GM23338 (cell line): ENCODE measurements around the gene ZSCAN2. TPM values are rescaled to one million over a fixed set of nuclear protein-coding genes. Genes with fewer than 3 reads are reported as not detected.

Experiments used
- ATAC-seq: fragments of 200-7000 bp; cut with Tn5 transposase; 3 replicates; pipeline ENCODE4 v1.9.1; 2020
- DNase-seq: peaks from one replicate; pipeline ENCODE4 v3.0.0-alpha.2; 2015; ENCODE audit warnings: low spot score
- H2AFZ ChIP-seq: fragments of 200-600 bp; sonication (generic); 2 replicates; pipeline ENCODE4 v1.8.0; 2016; ENCODE audit warnings: antibody characterized with exemption, mild to moderate bottlenecking, moderate library complexity
- H3F3A ChIP-seq: fragments of 200-600 bp; sonication (generic); replicated peaks from 2 replicates; pipeline ENCODE4 v1.8.0; 2017; ENCODE audit warnings: antibody characterized with exemption, mixed run types, low read depth
- H3K27ac ChIP-seq: fragments of 200-600 bp; sonication (generic); 2 replicates; pipeline ENCODE4 v1.6.1; 2016; ENCODE audit warnings: low read depth
- H3K27me3 ChIP-seq: fragments of 200-600 bp; sonication (generic); 2 replicates; pipeline ENCODE4 v1.8.0; 2016; ENCODE audit warnings: mild to moderate bottlenecking, mixed run types, moderate library complexity; ENCODE audit not compliant: insufficient read depth
- H3K36me3 ChIP-seq: fragments of 200-600 bp; sonication (generic); 2 replicates; pipeline ENCODE4 v1.8.0; 2016; ENCODE audit warnings: mild to moderate bottlenecking; ENCODE audit not compliant: insufficient read depth
- H3K4me1 ChIP-seq: fragments of 200-600 bp; sonication (generic); 2 replicates; pipeline ENCODE4 v1.8.0; 2016; ENCODE audit warnings: mild to moderate bottlenecking, moderate library complexity; ENCODE audit not compliant: insufficient read depth
- H3K4me2 ChIP-seq: fragments of 200-600 bp; sonication (generic); 2 replicates; pipeline ENCODE4 v1.7.1; 2017; ENCODE audit warnings: mixed run types
- H3K4me3 ChIP-seq: fragments of 200-600 bp; sonication (generic); 2 replicates; pipeline ENCODE4 v1.6.1; 2016; ENCODE audit warnings: mixed run types
- H3K79me2 ChIP-seq: fragments of 200-600 bp; sonication (generic); replicated peaks from 2 replicates; pipeline ENCODE4 v1.8.0; 2017; ENCODE audit warnings: mild to moderate bottlenecking; ENCODE audit not compliant: insufficient read depth
- H3K9me2 ChIP-seq: fragments of 200-600 bp; sonication (generic); 2 replicates; pipeline ENCODE4 v1.8.0; 2017; ENCODE audit not compliant: insufficient read depth
- H4K20me1 ChIP-seq: fragments of 200-600 bp; sonication (generic); replicated peaks from 2 replicates; pipeline ENCODE4 v1.8.0; 2017; ENCODE audit warnings: mild to moderate bottlenecking; ENCODE audit not compliant: insufficient read depth
- H3K27ac Mint-ChIP-seq: 2 replicates; pipeline ENCODE4 v1.8.0; 2020; ENCODE audit warnings: inconsistent platforms, mild to moderate bottlenecking, moderate library complexity, mixed read lengths
- H3K27me3 Mint-ChIP-seq: 3 replicates; pipeline ENCODE4 v1.8.0; 2022; ENCODE audit warnings: low read depth, mild to moderate bottlenecking, moderate library complexity, mixed read lengths, inconsistent platforms; ENCODE audit not compliant: insufficient read depth, poor library complexity
- H3K36me3 Mint-ChIP-seq: 3 replicates; pipeline ENCODE4 v1.8.0; 2021; ENCODE audit warnings: low read depth, mild to moderate bottlenecking, inconsistent platforms, moderate library complexity, mixed read lengths
- H3K4me1 Mint-ChIP-seq: 3 replicates; pipeline ENCODE4 v1.8.0; 2020; ENCODE audit warnings: mild to moderate bottlenecking, inconsistent platforms, mixed read lengths
- H3K4me3 Mint-ChIP-seq: 3 replicates; pipeline ENCODE4 v1.8.0; 2021; ENCODE audit warnings: moderate library complexity, mild to moderate bottlenecking, inconsistent platforms, mixed read lengths
- H3K9me3 Mint-ChIP-seq: 3 replicates; pipeline ENCODE4 v1.8.0; 2020; ENCODE audit warnings: moderate library complexity, mild to moderate bottlenecking, inconsistent platforms, mixed read lengths
- CREB1 ChIP-seq: fragments of 250-450 bp; sonication (Bioruptor Pico); IDR thresholded peaks from 2 replicates; pipeline ENCODE4 v1.5.0; 2020; ENCODE audit warnings: low read depth, mild to moderate bottlenecking, moderate library complexity
- CTCF ChIP-seq, 2 experiments: fragments of 200-600 bp in 1 of 2; sonication (generic) in 1 of 2; conservative IDR thresholded peaks; 2 replicates each; pipeline versions ENCODE4 v1.5.1 to v1.6.1; 2016 to 2017; ENCODE audit warnings: antibody characterized with exemption in 2 of 2, low read depth in 2 of 2, mild to moderate bottlenecking in 2 of 2, moderate library complexity in 1 of 2
- ETS1 ChIP-seq: IDR thresholded peaks from 2 replicates; pipeline ENCODE4 v1.6.1; 2016; ENCODE audit warnings: antibody characterized with exemption
- EZH2 ChIP-seq: fragments of 200-600 bp; sonication (generic); IDR thresholded peaks from one replicate; pipeline ENCODE4 v1.8.0; 2017; ENCODE audit warnings: antibody characterized with exemption, mild to moderate bottlenecking, low read depth; ENCODE audit not compliant: unreplicated experiment
- EZH2phosphoT487 ChIP-seq: fragments of 200-600 bp; sonication (generic); IDR thresholded peaks from one replicate; pipeline ENCODE4 v1.8.1; 2018; ENCODE audit warnings: antibody characterized with exemption; ENCODE audit not compliant: unreplicated experiment
- JUNB ChIP-seq: IDR thresholded peaks from one replicate; pipeline ENCODE4 v1.6.1; 2016; ENCODE audit warnings: antibody characterized with exemption; ENCODE audit not compliant: unreplicated experiment
- NANOG ChIP-seq: IDR thresholded peaks from 2 replicates; pipeline ENCODE4 v1.6.1; 2016; ENCODE audit warnings: antibody characterized with exemption, borderline replicate concordance
- POLR2AphosphoS5 ChIP-seq: IDR thresholded peaks from 2 replicates; pipeline ENCODE4 v1.6.1; 2016; ENCODE audit warnings: antibody characterized with exemption, low read depth
- REST ChIP-seq: IDR thresholded peaks from one replicate; pipeline ENCODE4 v1.6.1; 2018; ENCODE audit warnings: antibody characterized with exemption; ENCODE audit not compliant: unreplicated experiment
- STAT1 ChIP-seq: IDR thresholded peaks from one replicate; pipeline ENCODE4 v1.6.1; 2016; ENCODE audit warnings: antibody characterized with exemption; ENCODE audit not compliant: unreplicated experiment
- ZNF114 ChIP-seq: fragments of 250-450 bp; sonication (Bioruptor Pico); IDR thresholded peaks from 2 replicates; pipeline ENCODE4 v1.5.0; 2020; ENCODE audit warnings: mild to moderate bottlenecking, moderate library complexity
- ZNF331 ChIP-seq: fragments of 250-450 bp; sonication (Bioruptor Pico); IDR thresholded peaks from 2 replicates; pipeline ENCODE4 v1.5.0; 2020; ENCODE audit warnings: low read depth, mild to moderate bottlenecking, moderate library complexity
- ZNF462 ChIP-seq: fragments of 250-450 bp; sonication (Bioruptor Pico); IDR thresholded peaks from 2 replicates; pipeline ENCODE4 v1.5.0; 2020; ENCODE audit warnings: mild to moderate bottlenecking, moderate library complexity
- polyA plus RNA-seq: library from polyadenylated mRNA; unstranded; fragments of >200 nt; fragmentation: Nextera tagmentation; extraction: Ambion mirVana; gene quantifications from 2 replicates; pipeline ENCODE4 v1.2.1, GENCODE V29; 2016
- total RNA-seq: library from RNA; depleted of rRNA; stranded (reverse); fragments of >200 nt; shearing (Covaris generic); gene quantifications from 2 replicates; pipeline ENCODE4 v1.2.3, GENCODE V29; 2014

ZSCAN2 gene
- total and polyA plus RNA-seq, 2 experiments from 2014 or later: 45.8 to 63.9 TPM

- no peak for TF ChIP-seq CTCF (conservative IDR thresholded peaks at IDR 0.05; ENCODE audit: low read depth in 2 of 2)
- TF ChIP-seq ETS1: peak; percentile 85
- no peak for TF ChIP-seq CREB1
- no peak for TF ChIP-seq JUNB
- no peak for TF ChIP-seq ZNF114 (CRISPR knock-in tag)
- TF ChIP-seq REST: no peak
- TF ChIP-seq ZNF331: no peak
- TF ChIP-seq EZH2: no peak
- no peak for TF ChIP-seq NANOG
- peak; percentile 91 for TF ChIP-seq POLR2AphosphoS5
- TF ChIP-seq EZH2phosphoT487: no peak
- TF ChIP-seq ZNF462 (CRISPR knock-in tag): no peak
- TF ChIP-seq STAT1: no peak
- Histone ChIP-seq H4K20me1 (no peaks in the 10 kb centered on the region; the same call in 1 of the 2 replicates), H2AFZ (peak within 1 kb of the TSS; percentile 96), H3K79me2 (peaks cover 24% of the 10 kb centered on the region), H3K27ac (peak within 1 kb of the TSS; percentile 84), H3K4me1 (peaks cover 22% of the 10 kb centered on the region), H3K36me3 (0 out of 2 replicates have a peak, but pooled peaks cover 23% of the 10 kb centered on the region), H3K4me2 (peak within 1 kb of the TSS; percentile 90), H3K27me3 (peaks cover 12% of the 10 kb centered on the region), H3K9me2 (no peaks in the 10 kb centered on the region), H3K4me3 (peak within 1 kb of the TSS; percentile 98), H3F3A (peaks cover 21% of the 10 kb centered on the region)
- DNase-seq: peak; percentile 97
- H3K36me3 Mint-ChIP-seq: peaks cover 31% of the 10 kb centered on the region
- H3K4me3 Mint-ChIP-seq: peak within 1 kb of the TSS; percentile 99
- no peaks in the 10 kb centered on the region; the same call in 2 of the 3 replicates for H3K9me3 Mint-ChIP-seq
- H3K27me3 Mint-ChIP-seq: peaks cover 16% of the 10 kb centered on the region
- H3K4me1 Mint-ChIP-seq: peaks cover 23% of the 10 kb centered on the region
- ATAC-seq: peak; percentile 67
- peak within 1 kb of the TSS; percentile 97 for H3K27ac Mint-ChIP-seq
These were observed 53.3 kb downstream of the ZSCAN2 start, which contains the start of gene WDR73 for GRCh38 chr15:84653910-84654688. Gene WDR73 (minus strand): TSS chr15:84654283. CDS start chr15:84654274, 9 bp downstream.
